SK-N-MC (cell line): ENCODE data around the gene AADACL4.

Source experiments
- EZH2 ChIP-seq: fragments of 200-600 bp; sonication (generic); IDR thresholded peaks from one replicate; pipeline ENCODE4 v1.6.1; 2017; ENCODE audit warnings: antibody characterized with exemption
- POLR2AphosphoS5 ChIP-seq: IDR thresholded peaks from 2 replicates; pipeline ENCODE4 v1.6.1; 2012; ENCODE audit warnings: mild to moderate bottlenecking, low read depth, low read length, borderline replicate concordance

- TF ChIP-seq POLR2AphosphoS5 (no peak), EZH2 (no peak)
Measured at GRCh38 chr1:12629511-12629956, 14.4 kb upstream of the AADACL4 start.
